GM18868 (cell line): ENCODE results near the gene NPB.
A peak's percentile ranks its signal among the peaks of the same experiment; 100 is the strongest.

ENCODE experiments used
- ATAC-seq: cut with Tn5 transposase; IDR thresholded peaks from one replicate; pipeline ENCODE4 v1.9.1; 2021; ENCODE audit warnings: mild to moderate bottlenecking, moderate library complexity; ENCODE audit not compliant: unreplicated experiment

NPB gene

DNA sequence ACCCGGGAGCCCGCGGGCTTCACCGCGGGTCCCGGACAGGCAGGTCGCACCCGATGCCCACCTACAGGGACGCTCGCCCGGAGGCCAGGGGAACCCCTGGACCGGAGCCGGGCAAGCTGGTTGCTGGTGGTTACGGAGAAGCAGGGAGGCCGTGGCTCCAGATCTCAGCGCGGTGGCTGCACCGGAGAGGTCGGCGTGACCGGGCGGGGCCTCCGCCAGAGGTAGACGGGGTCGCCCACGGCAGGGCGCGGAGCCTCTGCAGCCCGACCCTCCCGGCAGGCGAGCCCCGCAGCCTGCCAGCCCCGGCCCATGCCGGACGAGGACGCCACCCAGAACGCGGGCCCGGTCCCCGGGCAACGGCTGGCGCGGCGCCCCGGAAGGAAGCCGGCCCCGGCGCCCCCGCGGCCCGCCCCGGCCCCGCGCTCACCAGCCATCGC lies 8.8 kb downstream of the NPB start:
- peak; percentile 23 for ATAC-seq

DNA sequence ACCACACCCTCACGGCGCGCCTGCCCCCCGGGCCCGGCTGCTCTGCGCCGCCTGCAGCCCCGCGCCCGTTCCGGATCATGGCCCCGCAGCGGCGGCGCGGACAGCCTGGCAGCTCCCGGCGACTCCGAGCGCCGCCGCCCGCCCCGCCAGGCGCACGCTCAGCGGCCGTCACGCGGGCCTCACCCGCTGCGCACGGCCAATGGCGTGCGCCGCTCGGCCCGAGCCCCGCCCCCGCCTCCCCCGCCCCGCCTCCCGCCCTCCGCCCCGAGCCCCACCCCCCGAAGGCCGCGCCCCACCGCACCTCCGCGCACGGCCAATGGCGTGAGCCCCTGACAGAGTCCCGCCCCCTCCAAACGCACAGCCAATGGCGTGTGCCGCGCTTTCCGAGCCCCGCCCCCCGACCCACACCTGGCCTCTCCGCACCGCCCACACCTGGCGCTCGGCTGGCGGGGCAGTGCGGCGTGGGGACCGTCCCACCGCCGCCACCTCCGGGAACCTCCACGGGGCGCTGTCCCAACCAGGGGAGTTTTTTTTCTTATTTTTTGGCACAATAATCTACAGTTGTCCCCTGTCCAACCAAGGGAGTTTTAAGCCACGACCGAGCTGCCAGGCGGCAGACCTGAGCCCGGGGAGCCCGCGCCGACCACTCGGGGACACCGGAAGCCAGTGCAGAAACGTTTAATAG lies 9.4 kb downstream of the NPB start, which contains the start of gene PCYT2:
Gene PCYT2 (minus strand): TSS at position 123 of the 685 bp plus-strand sequence. CDS start 44 bp downstream, at position 79.
- peak; percentile 73 for ATAC-seq

DNA sequence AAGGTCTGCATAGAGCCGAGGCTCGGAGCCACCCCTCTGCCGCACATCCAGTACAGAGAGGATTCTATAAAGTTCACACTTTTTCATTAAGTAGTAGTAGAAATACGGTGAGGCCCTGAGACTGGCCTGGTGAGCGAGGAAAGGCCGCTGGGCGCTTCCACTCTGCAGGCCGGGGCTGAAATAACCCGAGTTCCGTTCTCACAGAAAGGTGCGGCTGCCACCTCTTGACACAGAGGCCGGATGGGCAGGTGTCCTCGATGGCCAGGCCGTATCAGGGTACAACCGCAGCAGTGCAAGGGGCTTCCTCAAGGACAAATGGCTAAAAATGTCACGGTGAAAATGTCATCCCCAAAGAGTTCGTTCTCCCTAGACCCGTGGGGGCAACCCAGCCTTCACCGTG lies 9.9 kb downstream of the NPB start:
- no peak for ATAC-seq

DNA sequence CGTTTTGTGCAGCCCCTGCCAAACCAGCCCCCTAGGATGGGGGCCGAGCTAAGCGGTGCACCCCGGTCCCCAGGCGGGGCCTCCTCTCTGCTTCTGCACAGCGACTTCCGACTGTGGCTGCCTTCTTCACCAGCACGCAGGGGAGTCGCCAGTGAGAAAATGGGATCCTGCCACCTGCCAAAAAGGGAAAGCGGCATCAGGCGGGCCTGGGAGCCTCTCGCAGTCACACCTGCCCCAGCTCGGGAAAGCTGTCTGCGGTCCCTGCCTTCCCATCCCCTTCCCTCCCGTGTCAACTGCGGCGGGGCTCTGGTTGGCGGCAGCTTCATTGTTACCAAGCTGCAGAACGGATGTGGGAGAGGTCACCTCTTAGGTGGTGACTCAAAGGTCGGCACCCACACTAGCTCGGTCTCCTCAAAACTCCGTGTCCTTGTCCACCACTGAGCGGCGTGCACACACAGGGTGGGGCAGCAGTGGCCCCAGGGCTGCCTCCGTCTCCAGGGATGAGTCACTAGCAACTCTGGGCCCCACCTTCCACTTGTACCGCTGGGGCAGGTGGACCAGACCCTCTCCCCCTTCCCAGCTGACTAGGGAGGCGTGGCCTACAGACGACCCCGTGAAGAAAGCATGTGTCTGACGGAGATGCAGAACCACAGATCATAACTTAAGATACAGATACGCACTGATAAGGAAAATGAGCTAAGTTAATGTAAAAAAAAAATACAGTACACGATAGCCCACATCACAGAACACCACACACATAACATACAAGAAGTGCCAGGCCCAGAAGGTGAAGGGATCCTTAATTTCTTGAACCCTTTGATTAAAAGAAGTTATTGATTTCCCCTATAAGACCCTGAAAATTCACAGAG lies 10.6 kb downstream of the NPB start:
- no peak for ATAC-seq

DNA sequence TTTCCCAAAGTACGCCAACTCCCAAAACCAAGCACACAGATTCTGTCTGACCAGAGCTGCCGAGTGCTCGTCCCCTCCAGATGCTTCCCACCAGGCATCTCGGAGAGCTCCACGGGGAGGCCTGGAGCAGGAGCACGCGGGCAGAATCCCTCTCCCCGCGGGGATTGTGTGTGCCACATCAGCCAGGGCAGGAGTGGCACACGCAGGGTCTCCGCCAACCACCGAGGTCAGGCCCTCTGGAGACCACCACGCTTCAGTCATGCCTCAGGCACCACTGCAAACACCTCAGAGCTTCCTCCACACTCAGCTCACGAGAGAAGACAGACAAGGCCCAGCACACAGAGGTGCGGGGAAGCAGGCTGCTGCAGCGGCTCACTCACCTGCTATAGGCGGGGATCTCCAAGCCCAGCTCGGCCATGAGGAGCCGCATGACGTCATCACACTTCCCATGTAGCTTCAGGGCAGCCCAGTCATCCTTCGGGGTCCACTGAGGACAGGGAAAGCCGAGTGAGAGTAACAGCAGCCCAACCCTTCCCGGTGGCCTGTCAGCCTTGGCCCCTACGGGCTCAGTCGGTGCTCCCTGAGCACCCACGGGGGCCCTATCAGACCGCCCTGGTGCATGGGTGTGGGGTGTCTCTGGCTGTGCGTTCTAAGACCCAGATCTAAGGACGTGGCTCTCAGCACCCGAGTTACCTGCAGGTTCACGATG lies 11.5 kb downstream of the NPB start:
- no peak for ATAC-seq

DNA sequence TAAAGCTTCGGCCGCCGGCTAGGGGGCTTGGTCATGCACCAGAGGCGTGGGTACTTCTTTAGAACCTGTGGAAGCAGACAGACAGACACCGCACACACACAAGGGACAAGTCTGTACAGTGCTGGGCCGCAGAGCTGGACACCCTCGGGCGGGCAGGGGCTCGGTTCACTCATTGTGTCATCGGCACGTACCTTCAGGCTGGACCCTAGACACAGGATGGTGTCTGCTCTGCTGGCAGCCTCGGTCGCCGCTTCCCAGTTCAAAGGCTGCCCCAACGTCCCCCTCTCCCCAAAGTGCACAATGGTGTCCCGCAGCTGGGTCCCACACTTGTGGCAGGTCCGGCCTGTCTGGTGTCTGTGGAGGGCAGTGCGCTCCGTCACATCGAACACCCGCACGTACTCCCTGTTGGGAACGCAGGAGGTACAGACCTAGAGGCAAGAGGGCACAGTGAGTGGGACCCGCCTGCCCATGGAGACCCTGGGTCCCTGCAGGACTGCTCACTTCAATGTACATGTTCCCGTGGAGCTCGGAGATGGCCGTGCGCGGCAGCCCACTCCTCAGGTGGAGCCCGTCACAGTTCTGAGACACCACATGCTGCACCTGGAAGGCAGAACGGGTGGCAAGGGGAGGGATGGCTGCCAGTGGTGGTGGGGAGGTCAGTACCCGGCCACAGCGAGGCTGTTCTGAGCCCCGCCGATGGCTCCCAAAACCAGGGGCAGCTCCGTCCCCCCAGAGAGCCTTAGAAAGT lies 12.2 kb downstream of the NPB start:
- no peak for ATAC-seq

DNA sequence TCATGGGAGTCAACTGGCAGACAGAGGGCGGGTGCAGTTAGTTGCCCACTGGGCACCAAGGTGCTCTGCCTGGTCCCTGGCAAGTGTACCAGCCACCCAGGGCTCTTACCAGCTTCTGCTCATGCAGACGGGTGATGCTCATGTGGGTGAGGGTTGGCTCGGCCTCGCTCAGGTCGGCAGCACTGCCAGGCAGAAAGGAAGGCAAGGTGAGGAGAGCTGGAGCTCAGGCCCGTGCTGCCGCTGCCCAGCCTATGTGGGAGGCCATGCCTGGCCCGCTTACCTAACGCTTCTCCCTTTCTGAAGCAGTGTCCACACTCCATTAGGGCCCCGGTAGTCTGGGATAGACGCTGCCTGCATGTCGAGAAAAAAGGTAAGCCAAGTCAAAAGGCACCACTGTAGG lies 13.3 kb downstream of the NPB start:
- ATAC-seq = no peak

DNA sequence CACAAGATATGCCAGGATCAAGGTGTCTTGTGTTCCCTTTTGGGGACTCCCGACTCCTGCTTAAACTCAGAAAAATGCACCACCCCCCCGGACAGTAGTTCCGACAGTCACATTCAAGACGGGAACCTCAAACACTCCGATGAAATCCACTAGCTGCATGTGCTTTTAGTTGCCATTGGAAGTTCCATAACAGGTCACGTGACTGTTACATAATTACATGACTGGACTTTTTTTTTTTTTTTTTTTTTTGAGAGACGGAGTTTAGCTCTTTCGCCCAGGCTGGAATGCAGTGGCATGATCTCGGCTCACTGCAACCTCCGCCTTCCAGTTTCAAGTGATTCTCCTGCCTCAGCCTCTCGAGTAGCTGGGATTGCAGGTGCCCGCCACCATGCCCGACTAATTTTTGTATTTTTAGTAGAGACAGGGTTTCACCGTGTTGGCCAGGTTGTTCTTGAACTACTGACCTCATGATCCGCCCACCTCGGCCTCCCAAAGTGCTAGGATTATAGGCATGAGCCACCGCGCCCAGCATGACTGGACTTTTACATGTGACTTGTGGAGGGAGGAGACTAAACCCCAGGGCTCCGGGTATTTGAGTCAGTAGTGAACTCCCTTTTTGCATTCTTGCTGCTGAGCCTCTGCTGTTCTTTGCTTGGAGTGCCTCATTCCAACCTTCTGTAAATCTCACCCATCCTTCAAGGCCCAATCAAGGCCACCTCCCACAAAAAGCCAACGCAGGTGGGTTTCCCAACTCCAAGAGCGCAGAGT lies 14.4 kb downstream of the NPB start:
- no peak for ATAC-seq

DNA sequence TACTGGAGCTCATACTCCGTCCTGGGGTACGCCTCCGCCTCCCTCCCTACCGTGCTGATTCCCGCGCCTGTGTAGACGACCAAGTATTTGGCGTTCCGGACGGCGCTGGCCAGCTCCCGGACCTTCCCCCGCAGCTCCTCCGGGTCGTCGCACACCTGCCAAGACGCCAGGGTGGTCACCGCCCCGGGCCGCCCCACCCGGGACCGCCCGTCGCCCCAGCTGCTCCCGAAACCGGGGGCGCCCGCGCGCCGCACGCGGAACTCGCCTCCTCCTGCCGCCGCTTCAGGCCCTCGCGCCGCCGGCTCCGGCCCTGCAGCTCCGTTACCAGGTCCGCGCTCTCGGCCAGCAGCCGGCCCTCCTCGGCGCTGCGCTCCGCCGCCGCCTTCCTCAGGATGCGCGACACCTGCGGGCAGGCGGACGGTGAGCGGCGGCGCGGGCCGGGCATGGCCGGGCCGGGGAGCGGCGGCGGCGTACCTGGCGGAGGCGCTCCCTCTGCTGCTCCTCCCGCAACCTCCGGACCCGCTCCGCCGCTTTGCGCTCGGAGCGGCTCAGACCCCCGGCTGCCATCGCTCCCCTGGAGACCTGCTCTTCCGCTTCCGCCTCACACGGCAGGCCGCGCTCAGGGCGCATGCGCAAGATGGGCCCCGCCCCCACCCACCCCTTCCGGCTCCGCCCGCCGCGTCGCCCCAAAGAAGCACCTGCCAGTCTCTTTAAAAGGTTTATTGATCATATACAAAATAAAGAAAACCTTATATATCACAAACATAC lies 15.7 kb downstream of the NPB start, which contains the start of gene SIRT7:
Gene SIRT7 (minus strand): TSS at position 612 of the 768 bp plus-strand sequence. CDS start 45 bp downstream, at position 567.
- peak; percentile 70 for ATAC-seq

DNA sequence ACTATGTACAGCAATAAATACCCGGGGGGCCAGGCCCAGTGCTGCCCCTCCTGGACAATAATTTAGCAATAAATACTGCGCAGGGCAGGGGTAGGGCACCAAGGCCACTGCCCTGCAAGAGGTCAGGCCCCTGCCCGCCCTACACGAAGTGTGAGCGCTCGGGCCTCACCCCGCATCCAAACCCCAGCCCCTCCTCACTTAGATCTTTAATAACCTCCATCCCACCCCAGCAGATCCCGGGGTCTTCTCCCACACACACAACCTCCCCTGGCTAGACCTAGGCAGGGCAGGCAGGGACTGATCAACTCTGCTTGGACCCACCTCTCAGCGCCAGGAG lies 16.3 kb downstream of the NPB start:
- ATAC-seq = peak; percentile 14

DNA sequence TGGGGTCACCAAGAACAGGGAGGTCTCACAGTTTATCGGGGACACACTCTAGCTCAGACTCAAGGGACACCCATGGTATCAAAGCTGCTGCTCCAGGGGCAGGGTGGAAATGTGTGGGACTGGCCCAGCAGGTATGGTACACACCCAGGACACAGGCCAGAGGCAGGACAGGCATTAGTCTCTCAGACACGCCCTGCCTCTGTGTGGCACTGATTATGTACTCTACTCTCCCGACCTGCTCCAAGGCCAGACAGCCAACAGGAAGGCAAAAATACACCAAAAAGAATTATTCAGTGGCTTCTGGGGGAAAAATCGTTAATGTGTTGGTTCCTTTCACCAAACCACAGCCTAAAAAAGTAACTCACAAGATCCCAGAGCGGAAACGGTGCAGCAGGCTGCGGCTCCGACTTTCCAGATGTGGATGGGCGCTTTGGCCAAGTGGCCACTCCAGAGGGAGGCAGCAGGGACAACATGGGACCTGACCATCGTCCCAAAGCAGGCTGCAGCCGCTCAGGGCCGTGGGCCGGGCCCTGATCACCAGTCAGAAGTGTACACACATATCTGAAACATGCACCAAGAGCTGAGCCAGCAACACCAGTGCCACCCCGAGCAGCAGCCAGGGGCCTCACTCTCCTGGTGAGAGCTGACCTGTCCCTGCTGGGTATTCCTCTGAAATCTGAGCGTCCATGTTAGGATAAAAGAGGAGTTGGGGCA lies 17.0 kb downstream of the NPB start:
- no peak for ATAC-seq

DNA sequence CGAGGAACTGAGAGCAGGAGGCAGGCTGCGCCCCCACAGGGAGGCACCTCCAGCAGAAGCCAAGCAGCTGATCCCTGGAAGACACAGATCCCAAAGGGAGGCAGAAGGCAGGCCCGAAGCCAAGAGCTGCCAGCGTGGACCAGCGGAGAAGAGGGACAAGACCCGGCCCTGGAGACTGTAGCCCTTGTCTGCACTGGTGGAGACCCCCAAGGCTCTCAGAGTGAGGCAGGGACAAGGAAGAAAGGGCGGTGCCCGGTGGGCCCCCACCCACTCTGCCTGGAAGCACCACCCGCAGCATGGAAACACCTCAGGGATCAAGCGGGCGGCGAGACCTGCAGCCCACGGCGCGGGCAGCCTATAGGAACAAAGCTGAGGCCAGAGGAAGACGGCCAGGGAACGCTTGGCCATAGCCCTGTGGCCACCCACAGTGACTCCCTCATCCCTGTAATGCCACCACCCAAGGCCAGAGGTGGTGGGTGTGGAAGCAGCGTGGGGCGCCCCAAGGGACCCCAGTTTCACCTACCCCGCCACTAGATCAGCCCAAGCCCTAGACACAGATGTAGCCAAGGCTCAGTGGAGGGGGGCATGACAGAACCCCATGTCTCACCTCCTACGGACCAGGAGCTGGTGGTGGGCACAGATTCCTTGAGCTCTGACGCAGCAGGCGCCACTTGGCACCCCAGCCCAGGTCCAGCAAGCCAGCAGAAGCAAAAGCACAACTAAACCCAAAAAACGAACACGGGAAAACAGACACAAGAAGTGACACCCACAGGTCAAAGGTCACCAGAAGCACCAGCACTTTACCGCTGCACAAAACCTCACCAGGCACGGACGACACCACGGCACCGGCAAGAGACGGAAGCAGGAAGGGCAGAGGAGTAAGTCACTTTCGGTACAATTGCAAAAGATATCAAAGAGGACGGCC lies 18.8 kb downstream of the NPB start:
- ATAC-seq = no peak

DNA sequence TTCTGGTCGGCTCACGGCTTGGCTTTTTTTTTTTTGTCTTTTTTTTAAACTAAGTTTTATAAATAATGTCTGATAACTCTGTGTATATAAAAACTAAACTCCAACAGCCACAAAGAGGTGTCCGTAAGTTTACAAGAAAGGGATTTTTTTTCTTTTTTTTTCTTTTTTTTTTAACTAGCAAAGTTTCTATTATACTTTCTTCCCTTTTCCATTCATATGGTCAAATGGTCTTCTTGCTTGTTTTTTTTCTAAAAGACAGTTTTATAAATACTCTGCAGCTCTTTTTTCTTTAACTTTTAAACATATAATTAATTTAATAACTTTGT lies 19.5 kb downstream of the NPB start:
- no peak for ATAC-seq

DNA sequence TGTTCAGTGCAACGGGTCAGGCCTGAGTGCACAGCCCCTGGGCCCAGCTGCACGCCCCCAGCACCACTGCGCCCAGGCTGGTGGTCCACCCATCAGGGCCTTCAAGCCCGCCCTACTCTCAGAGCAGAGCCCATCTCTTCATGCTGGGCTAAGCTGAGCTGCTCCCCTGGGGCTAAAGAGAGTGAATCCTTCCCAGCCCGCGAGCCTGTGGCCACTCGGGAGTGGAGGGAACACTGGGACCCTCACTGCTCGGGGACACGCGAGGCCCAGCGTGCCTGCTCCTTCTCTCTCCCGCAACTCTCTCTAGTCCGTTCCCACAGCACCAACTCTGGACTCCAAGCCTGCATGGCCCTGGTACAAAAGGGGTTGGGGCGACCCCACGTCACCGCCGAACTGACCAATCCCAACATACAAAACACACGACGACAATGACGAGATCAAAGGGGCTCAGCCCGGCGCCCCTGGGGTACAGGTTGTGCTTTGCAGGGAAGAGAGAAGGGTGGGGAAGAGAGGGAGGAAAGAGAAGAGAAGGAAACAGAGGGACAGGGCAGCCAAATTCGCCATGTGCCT lies 20.0 kb downstream of the NPB start:
- ATAC-seq = no peak

DNA sequence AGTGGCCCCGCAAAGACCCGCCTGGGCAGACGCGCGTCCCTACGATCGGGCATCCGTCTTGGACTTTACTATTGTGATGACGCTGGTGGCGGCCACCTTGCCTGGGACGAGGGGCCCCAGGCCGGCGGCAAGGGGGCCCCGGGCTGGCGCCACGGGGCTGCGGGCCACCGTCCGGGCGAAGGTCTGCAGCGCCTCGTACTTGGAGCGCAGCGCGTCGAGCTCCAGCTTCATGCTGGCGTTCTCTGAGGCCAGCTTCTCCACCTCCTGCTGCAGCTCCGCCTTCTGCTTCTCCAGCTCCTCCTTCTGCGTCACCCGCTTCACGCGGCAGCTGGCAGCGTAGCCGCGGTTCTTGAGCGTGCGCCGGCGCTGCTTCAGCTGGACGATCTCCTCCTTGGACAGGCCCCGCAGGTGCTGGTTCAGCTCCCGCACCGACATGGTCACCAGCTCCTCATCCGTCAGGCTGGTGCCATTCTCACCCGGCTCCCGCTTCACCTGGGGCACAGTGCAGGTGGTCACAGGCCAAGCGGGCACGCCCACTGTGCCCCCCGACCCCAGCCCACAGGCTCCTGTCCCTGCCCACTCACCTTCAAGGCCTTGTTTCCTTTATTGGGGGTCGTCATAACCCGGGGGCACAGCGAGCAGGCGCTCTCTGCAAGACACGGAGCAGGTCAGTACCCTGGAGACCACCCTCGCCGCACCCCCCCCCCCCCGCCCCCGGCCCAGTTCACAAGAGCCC lies 20.7 kb downstream of the NPB start:
- no peak for ATAC-seq

DNA sequence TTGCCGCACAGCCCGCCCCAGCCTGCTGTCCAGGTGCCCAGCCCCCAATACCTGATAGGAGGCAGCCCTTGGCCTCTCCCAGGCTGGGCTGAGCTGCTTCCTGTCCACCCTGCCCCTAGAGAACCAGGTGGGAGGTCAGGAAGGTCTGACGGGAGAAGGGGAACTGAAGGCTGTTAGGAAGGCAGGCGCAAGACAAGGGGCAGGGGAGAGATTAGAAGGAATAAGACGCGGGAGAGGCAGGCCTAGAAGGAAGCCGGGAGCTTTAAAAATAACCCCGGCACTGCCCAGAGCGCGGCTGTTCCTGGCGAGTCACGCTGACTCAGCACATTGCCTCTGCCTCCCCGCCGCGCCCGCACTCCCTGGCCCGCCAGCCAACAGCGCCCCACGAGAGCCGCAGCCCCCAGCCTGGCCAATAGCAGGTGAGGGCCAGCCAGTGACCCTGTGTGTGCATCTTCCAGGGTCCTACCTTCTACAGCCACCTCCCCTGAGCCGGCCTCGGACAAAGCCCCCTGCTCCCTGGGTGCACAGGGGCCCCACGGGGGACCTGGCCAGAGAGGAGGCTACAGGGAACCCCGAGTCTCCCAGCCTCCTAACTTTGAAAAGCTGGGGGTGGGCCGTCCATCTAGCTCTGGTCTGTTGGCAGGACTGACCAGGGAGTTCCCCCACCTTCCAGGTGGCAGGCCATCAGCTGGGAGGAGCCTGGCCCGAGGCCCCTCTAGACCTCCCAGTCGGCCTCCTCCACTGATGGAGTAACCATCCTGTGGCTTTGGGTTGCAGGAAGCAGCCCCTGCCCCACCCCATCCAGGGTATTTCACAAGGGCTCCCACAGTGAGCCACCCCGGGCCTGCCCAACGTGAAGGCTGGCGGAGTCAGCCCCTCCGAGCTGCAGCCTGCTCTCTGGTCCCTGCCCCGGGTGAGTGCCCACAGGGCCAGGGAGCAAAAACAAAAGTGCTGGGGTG lies 21.5 kb downstream of the NPB start:
- no peak for ATAC-seq
